Spleen (tissue), 11 donors: ENCODE data around the gene OR52K2. TPM values are rescaled to one million over a fixed set of nuclear protein-coding genes. Genes with fewer than 3 reads are reported as not detected.

Experiments used
- DNase-seq: peaks from one replicate; pipeline ENCODE4 v3.0.0-alpha.2; 2020
- H3K27ac ChIP-seq, 8 donors: fragments of 200-600 bp; sonication (generic) in 7 of 8; 1 replicate in 4 of 8; 2 replicates in 4 of 8; pipeline versions ENCODE4 v1.5.0 to v1.8.0; 2016 to 2021; ENCODE audit warnings: inconsistent platforms in 4 of 8, mild to moderate bottlenecking in 4 of 8, moderate library complexity in 1 of 8
- H3K27me3 ChIP-seq, 7 donors: fragments of 200-600 bp; sonication (generic) in 6 of 7; replicated peaks in 1 of 7; 1 replicate in 4 of 7; 2 replicates in 3 of 7; pipeline versions ENCODE4 v1.5.0 to v1.8.0; 2016 to 2021; ENCODE audit warnings: inconsistent platforms in 3 of 7, mild to moderate bottlenecking in 1 of 7
- H3K36me3 ChIP-seq, 6 donors: fragments of 200-600 bp; sonication (generic) in 5 of 6; 1 replicate in 4 of 6; 2 replicates in 2 of 6; pipeline versions ENCODE4 v1.5.0 to v1.8.0; 2016 to 2021; ENCODE audit warnings: inconsistent platforms in 2 of 6
- H3K4me1 ChIP-seq, 6 donors: fragments of 200-600 bp; sonication (generic) in 5 of 6; 1 replicate in 3 of 6; 2 replicates in 3 of 6; pipeline versions ENCODE4 v1.5.0 to v1.8.0; 2016 to 2021; ENCODE audit warnings: inconsistent platforms in 3 of 6
- H3K4me3 ChIP-seq, 8 donors: fragments of 200-600 bp; sonication (generic) in 7 of 8; 1 replicate in 4 of 8; 2 replicates in 4 of 8; pipeline versions ENCODE4 v1.5.0 to v1.8.0; 2016 to 2021; ENCODE audit warnings: inconsistent platforms in 4 of 8, mild to moderate bottlenecking in 4 of 8, moderate library complexity in 2 of 8
- H3K9me3 ChIP-seq, 8 donors: fragments of 200-600 bp; sonication (generic) in 7 of 8; 1 replicate in 4 of 8; 2 replicates in 4 of 8; pipeline versions ENCODE4 v1.5.0 to v1.8.0; 2016 to 2021; ENCODE audit warnings: inconsistent platforms in 4 of 8
- CTCF ChIP-seq, 11 experiments: fragments of 200-600 bp in 7 of 11; fragments of 450-650 bp in 4 of 11; sonication (generic) in 4 of 11; IDR thresholded peaks in 8 of 11; conservative IDR thresholded peaks in 3 of 11; 1 replicate in 7 of 11; 2 replicates in 4 of 11; pipeline versions ENCODE4 v1.4.0 to v1.8.0; 2016 to 2021; ENCODE audit warnings: antibody characterized with exemption in 11 of 11, inconsistent platforms in 4 of 11, mild to moderate bottlenecking in 1 of 11
- POLR2A ChIP-seq, 3 donors: fragments of 450-650 bp; IDR thresholded peaks; one replicate each; pipeline ENCODE4 v1.5.1; 2017; ENCODE audit warnings: antibody characterized with exemption in 3 of 3, mild to moderate bottlenecking in 1 of 3
- POLR2AphosphoS5 ChIP-seq, 3 donors: sonication (generic); formaldehyde crosslinking; IDR thresholded peaks; one replicate each; pipeline ENCODE4 v1.5.1; 2017; ENCODE audit warnings: antibody characterized with exemption in 3 of 3
- WGBS, 5 donors: extraction: QIAGEN DNeasy Blood & Tissue Kit in 3 of 5; methylation state at CpG; one replicate each; pipeline versions ENCODE4 v1.1.5 to v1.1.7; 2013 to 2018; 5-methylcytosine and 5-hydroxymethylcytosine counted together
- intact Hi-C: fragments of 100-400 bp; cut with DNase I; formaldehyde crosslinking; loops from one replicate; pipeline ENCODE4 v1.15.0; 2023; ENCODE audit warnings: low total_unique reads
- polyA plus RNA-seq, 3 donors: library from polyadenylated mRNA; stranded (reverse); fragments of 200-250 nt; gene quantifications; one replicate each; pipeline ENCODE4 v1.2.1, GENCODE V29; 2013
- total RNA-seq, 7 donors: library from RNA; depleted of rRNA in 3 of 7; stranded (reverse); fragments of >200 nt in 3 of 7; fragmentation: NEBNext Ultra II Directional in 4 of 7; extraction: Animal tissue kit (Norgen Biotek cat#: 25700) in 4 of 7; gene quantifications; one replicate each; pipeline versions ENCODE4 v1.1.0 to v1.2.1, GENCODE V29; 2016 to 2021
- donor health status: healthy with polysubstance abuse.
- donor health status: DM: no; HTN: no; CAD: no; lungs with moderate emphysema.
- donor health status: DM: no; HTN: no; CAD: no.
- donor health status: Bipolar disorder and iron deficiency.
- donor health status: healthy.
- donor health status: DM: no; HTN: no; CAD: no.
- donor health status: DM: yes; HTN: yes; CAD: no.

OR52K2 gene
- total and polyA plus RNA-seq, 10 donors: 0.94 to 1.4 (median 1.1) TPM; not detected in 5

GRCh38 chr11:4459500-4459899, 10.4 kb downstream of the OR52K2 start:
- H3K27me3 ChIP-seq: peaks cover 0 to 4% (median 0%) of the 10 kb centered on the region in 7 donors
- intact Hi-C loops: no loop called here
- WGBS, 5 donors: 11 to 35% (median 21%) methylated on average over 4 of the region's 4 CpGs
- H3K36me3 ChIP-seq: no peaks in the 10 kb centered on the region
- H3K27ac ChIP-seq: peak overlapping the region in 5 of 8 donors; percentile 26 to 71 (median 46)
- H3K4me1 ChIP-seq: peaks cover 0 to 42% (median 13%) of the 10 kb centered on the region in 6 donors
- TF ChIP-seq CTCF (IDR thresholded peaks at IDR 0.05 in 8 of 11, conservative IDR thresholded peaks at IDR 0.05 in 3 of 11) (no peak), POLR2AphosphoS5 (IDR thresholded peaks at IDR 0.05) (peak in 2 of 3 donors; percentile 33 to 50)
- peak; percentile 75 for DNase-seq
- peak overlapping the region in 1 of 8 donors; percentile 10 for H3K4me3 ChIP-seq
- peaks cover 0 to 17% (median 10%) of the 10 kb centered on the region in 8 donors for H3K9me3 ChIP-seq

- Histone ChIP-seq H3K4me1 (peaks cover 0 to 36% (median 13%) of the 10 kb centered on the region in 6 donors), H3K4me3 (no peak overlapping the region), H3K27me3 (peaks cover 0 to 4% (median 0%) of the 10 kb centered on the region in 7 donors), H3K9me3 (peaks cover 0 to 21% (median 12%) of the 10 kb centered on the region in 8 donors), H3K27ac (peak overlapping the region in 3 of 8 donors; percentile 46 to 71 (median 55)), H3K36me3 (no peaks in the 10 kb centered on the region)
- TF ChIP-seq CTCF (IDR thresholded peaks at IDR 0.05 in 8 of 11, conservative IDR thresholded peaks at IDR 0.05 in 3 of 11) (no peak), POLR2A (IDR thresholded peaks at IDR 0.05) (no peak), POLR2AphosphoS5 (IDR thresholded peaks at IDR 0.05) (no peak)
- intact Hi-C loops: no loop called here
- WGBS, 5 donors: 74 to 88% (median 78%) methylated on average over 4 of the region's 4 CpGs
- DNase-seq: no peak
Measured at GRCh38 chr11:4460151-4460550, 11.1 kb downstream of the OR52K2 start.

GRCh38 chr11:4464216-4465159, 15.4 kb downstream of the OR52K2 start:
- DNase-seq: no peak
- no peaks in the 10 kb centered on the region for H3K36me3 ChIP-seq
- H3K4me3 ChIP-seq: no peak overlapping the region
- H3K9me3 ChIP-seq: peaks cover 0 to 24% (median 12%) of the 10 kb centered on the region in 8 donors
- WGBS, 5 donors: 90 to 97% (median 92%) methylated on average over 5 of the region's 5 CpGs
- peaks cover 0 to 25% (median 6%) of the 10 kb centered on the region in 6 donors for H3K4me1 ChIP-seq
- intact Hi-C loops: no loop called here
- H3K27me3 ChIP-seq: no peaks in the 10 kb centered on the region
- no peak for TF ChIP-seq CTCF (IDR thresholded peaks at IDR 0.05 in 8 of 11, conservative IDR thresholded peaks at IDR 0.05 in 3 of 11)
- no peak for TF ChIP-seq POLR2AphosphoS5 (IDR thresholded peaks at IDR 0.05)
- TF ChIP-seq POLR2A (IDR thresholded peaks at IDR 0.05): no peak
- H3K27ac ChIP-seq: no peak overlapping the region

GRCh38 chr11:4465407-4465806, 16.3 kb downstream of the OR52K2 start:
- no peak for TF ChIP-seq CTCF (IDR thresholded peaks at IDR 0.05 in 8 of 11, conservative IDR thresholded peaks at IDR 0.05 in 3 of 11)
- TF ChIP-seq POLR2A (IDR thresholded peaks at IDR 0.05): no peak
- peaks cover 0 to 16% (median under 1%) of the 10 kb centered on the region in 6 donors for H3K4me1 ChIP-seq
- 33 to 96% (median 82%) methylated on average over 1 of the region's 1 CpG for WGBS, 5 donors
- H3K36me3 ChIP-seq: no peaks in the 10 kb centered on the region
- intact Hi-C loops: no loop called here
- H3K4me3 ChIP-seq: no peak overlapping the region
- peaks cover 0 to 24% (median 12%) of the 10 kb centered on the region in 8 donors for H3K9me3 ChIP-seq
- no peak overlapping the region for H3K27ac ChIP-seq
- no peak for DNase-seq
- H3K27me3 ChIP-seq: no peaks in the 10 kb centered on the region
